ENCODE measurements around the gene BHLHA9.

- no peak for TF ChIP-seq SUZ12 (IDR thresholded peaks at IDR 0.05; ENCODE audit: extremely low read depth, insufficient read depth, insufficient read length)
- no peak for TF ChIP-seq ZNF274 (IDR thresholded peaks at IDR 0.05; ENCODE audit: low read depth, low read length)
Measured at GRCh38 chr17:1313270-1314005, 43.2 kb downstream of the BHLHA9 start.

All from NT2/D1 (cell line).